HG03139 (cell line): Measurements from ENCODE around the gene STMN3.

Experiments used
- ATAC-seq: cut with Tn5 transposase; IDR thresholded peaks from one replicate; pipeline ENCODE4 v1.9.1; 2021; ENCODE audit not compliant: unreplicated experiment

The STMN3 gene

GRCh38 chr20:63590218-63591146, 62.7 kb downstream of the STMN3 start:
- no peak for ATAC-seq
